DND-41 (cell line): Measurements from ENCODE around the gene CIAO1.

Source experiments
- ATAC-seq: fragments of 200-7000 bp; cut with Tn5 transposase; 3 replicates; pipeline ENCODE4 v1.9.1; 2021; ENCODE audit warnings: low read depth; ENCODE audit not compliant: insufficient read depth
- DNase-seq: peaks from one replicate; pipeline ENCODE4 v3.0.0-alpha.2; 2020
- H2AFZ ChIP-seq: 2 replicates; pipeline ENCODE4 v1.6.0; 2012; ENCODE audit warnings: low read depth, low read length
- H3K27ac ChIP-seq: 2 replicates; pipeline ENCODE4 v1.5.1; 2012; ENCODE audit warnings: low read length, inconsistent platforms
- H3K27me3 ChIP-seq: fragments of 200-600 bp; sonication (generic); 2 replicates; pipeline ENCODE4 v1.6.0; 2012; ENCODE audit warnings: low read length, mild to moderate bottlenecking, inconsistent platforms; ENCODE audit not compliant: insufficient read depth, poor library complexity
- H3K36me3 ChIP-seq: 2 replicates; pipeline ENCODE4 v1.5.1; 2012; ENCODE audit warnings: low read length, inconsistent platforms; ENCODE audit not compliant: insufficient read depth
- H3K4me1 ChIP-seq: 2 replicates; pipeline ENCODE4 v1.5.1; 2012; ENCODE audit warnings: mild to moderate bottlenecking, low read length; ENCODE audit not compliant: insufficient read depth
- H3K4me2 ChIP-seq: 2 replicates; pipeline ENCODE4 v1.6.0; 2012; ENCODE audit warnings: mild to moderate bottlenecking, moderate library complexity, low read length, inconsistent platforms; ENCODE audit not compliant: insufficient read depth
- H3K4me3 ChIP-seq, 2 experiments: fragments of 200-600 bp in 1 of 2; shearing (Covaris generic) in 1 of 2; 2 replicates each; pipeline ENCODE4 v1.5.1; 2012 to 2016; ENCODE audit warnings: inconsistent platforms in 2 of 2, low read length in 2 of 2, mild to moderate bottlenecking in 2 of 2, low read depth in 1 of 2, moderate library complexity in 1 of 2
- H3K79me2 ChIP-seq: 2 replicates; pipeline ENCODE4 v1.6.0; 2012; ENCODE audit warnings: low read length, inconsistent platforms; ENCODE audit not compliant: insufficient read depth
- H3K9ac ChIP-seq: 2 replicates; pipeline ENCODE4 v1.6.0; 2012; ENCODE audit warnings: low read depth, mild to moderate bottlenecking, inconsistent platforms, low read length, moderate library complexity
- H3K9me3 ChIP-seq: 2 replicates; pipeline ENCODE4 v1.5.1; 2012; ENCODE audit warnings: low read length, moderate library complexity, mild to moderate bottlenecking, inconsistent platforms; ENCODE audit not compliant: insufficient read depth, severe bottlenecking
- H4K20me1 ChIP-seq: 2 replicates; pipeline ENCODE4 v1.6.0; 2012; ENCODE audit warnings: low read length; ENCODE audit not compliant: insufficient read depth
- EZH2 ChIP-seq: IDR thresholded peaks from 3 replicates; pipeline ENCODE4 v1.6.1; 2012; ENCODE audit warnings: borderline replicate concordance, low read depth, mild to moderate bottlenecking, moderate library complexity, low read length, inconsistent platforms; ENCODE audit not compliant: severe bottlenecking
- TF ChIP-seq, protein P1 (sequence below): IDR thresholded peaks from 2 replicates; pipeline ENCODE4 v1.5.1; 2012; ENCODE audit warnings: borderline replicate concordance, low read length, moderate library complexity, mild to moderate bottlenecking; ENCODE audit not compliant: poor library complexity, severe bottlenecking; ENCODE audit errors: extremely low read depth

Gene CIAO1

DNA sequence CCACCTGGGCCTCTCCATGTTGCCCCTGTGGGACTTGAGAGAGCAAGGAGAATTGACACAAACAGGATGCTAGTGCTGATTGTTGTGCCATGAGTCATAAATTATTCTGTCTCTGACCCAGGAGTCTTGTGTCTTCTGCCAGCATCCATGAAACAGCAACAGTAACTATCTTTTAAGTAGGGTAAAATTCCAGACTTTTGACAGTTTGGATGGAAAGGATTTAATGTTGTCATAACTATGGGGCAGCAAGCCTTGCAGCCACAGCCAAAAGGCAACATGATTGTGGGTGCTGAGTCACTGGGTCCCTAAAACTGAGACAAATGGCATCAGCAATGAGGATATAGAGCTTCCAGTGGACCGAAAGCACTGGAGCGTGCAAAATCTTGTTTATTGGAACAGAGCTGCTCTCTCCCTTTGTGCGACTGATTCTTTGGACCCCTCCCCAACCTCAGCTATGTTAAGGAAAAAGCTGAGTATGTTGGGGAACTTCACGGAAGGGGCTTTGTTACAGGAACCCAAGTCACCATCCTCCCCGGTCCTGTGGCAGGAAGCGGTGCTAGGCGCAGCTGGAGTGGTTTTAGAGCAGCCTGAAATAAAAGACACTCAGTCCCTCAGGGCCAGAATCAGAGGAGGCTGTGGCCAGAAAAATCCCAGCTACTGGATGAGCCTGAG, 49.5 kb downstream of the CIAO1 start:
- Histone ChIP-seq H4K20me1 (no peaks in the 10 kb centered on the region), H3K9me3 (no peaks in the 10 kb centered on the region), H3K9ac (peak overlapping the region; percentile 19; the same call in 1 of the 2 replicates), H2AFZ (peak overlapping the region; percentile 59), H3K4me1 (peaks cover 35% of the 10 kb centered on the region), H3K27me3 (no peaks in the 10 kb centered on the region), H3K79me2 (no peaks in the 10 kb centered on the region), H3K4me2 (peak overlapping the region; percentile 44), H3K36me3 (no peaks in the 10 kb centered on the region), H3K4me3 (peak overlapping the region in 1 of 2 experiments; percentile 15; a peak in 1 of 4 replicates), H3K27ac (peak overlapping the region; percentile 79)
- ATAC-seq (peak; percentile 91), DNase-seq (peak; percentile 72)
- no peak for TF ChIP-seq EZH2
- TF ChIP-seq, protein P1, sequence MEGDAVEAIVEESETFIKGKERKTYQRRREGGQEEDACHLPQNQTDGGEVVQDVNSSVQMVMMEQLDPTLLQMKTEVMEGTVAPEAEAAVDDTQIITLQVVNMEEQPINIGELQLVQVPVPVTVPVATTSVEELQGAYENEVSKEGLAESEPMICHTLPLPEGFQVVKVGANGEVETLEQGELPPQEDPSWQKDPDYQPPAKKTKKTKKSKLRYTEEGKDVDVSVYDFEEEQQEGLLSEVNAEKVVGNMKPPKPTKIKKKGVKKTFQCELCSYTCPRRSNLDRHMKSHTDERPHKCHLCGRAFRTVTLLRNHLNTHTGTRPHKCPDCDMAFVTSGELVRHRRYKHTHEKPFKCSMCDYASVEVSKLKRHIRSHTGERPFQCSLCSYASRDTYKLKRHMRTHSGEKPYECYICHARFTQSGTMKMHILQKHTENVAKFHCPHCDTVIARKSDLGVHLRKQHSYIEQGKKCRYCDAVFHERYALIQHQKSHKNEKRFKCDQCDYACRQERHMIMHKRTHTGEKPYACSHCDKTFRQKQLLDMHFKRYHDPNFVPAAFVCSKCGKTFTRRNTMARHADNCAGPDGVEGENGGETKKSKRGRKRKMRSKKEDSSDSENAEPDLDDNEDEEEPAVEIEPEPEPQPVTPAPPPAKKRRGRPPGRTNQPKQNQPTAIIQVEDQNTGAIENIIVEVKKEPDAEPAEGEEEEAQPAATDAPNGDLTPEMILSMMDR, result no peak

DNA sequence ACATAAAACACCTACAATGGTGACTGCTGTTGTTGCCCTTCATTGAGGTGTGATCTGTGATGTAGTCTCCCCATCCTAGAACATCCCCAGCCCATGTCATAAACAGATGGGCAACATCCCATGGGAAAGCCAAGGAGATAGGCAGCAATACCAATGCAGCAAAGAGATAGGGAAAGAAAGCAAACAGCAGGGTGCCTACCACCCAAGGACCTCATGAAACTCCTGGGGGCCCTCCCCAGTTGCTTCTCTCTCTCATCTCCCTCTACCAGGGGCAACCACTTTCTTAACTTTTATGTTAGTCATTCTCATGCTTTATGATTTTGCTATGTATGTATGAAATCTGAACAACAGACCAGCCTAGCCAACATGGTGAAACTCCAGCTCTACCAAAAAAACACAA, 51.0 kb downstream of the CIAO1 start:
- no peak overlapping the region for H3K27ac ChIP-seq
- no peaks in the 10 kb centered on the region for H4K20me1 ChIP-seq
- peaks cover 49% of the 10 kb centered on the region for H3K4me1 ChIP-seq
- H3K79me2 ChIP-seq, result no peaks in the 10 kb centered on the region
- ATAC-seq (no peak), DNase-seq (no peak)
- TF ChIP-seq EZH2, result no peak
- TF ChIP-seq, protein P1, result no peak
- H3K9me3 ChIP-seq, result no peaks in the 10 kb centered on the region
- H3K4me2 ChIP-seq, result no peak overlapping the region
- no peak overlapping the region for H3K4me3 ChIP-seq
- no peak overlapping the region for H3K9ac ChIP-seq
- no peak overlapping the region for H2AFZ ChIP-seq
- H3K27me3 ChIP-seq, result peaks cover 12% of the 10 kb centered on the region
- H3K36me3 ChIP-seq, result no peaks in the 10 kb centered on the region

DNA sequence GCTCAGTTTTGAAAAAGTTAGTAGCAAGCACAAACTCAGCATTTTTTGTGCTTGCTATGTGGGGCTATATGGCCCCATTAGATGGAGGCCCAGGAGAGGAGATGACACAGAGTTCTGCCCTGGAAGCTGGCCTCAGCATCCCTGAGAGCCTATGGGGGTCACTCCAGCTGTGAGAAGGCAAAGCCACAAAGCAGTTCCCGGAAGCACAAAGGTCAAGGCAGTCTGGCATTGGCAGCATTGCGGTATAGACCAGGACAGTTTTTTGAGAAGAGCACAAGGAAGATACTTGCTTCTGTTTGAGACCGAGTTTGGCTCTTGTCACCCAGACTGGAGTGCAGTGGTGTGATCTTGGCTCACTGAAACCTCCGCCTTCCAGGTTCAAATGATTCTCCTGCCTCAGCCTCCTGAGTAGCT, 51.6 kb downstream of the CIAO1 start:
- no peak overlapping the region for H3K4me3 ChIP-seq

More for the DNA sequence above, 51.6 kb downstream of the CIAO1 start:
- ATAC-seq (no peak), DNase-seq (no peak)
- Histone ChIP-seq H3K27ac (no peak overlapping the region), H4K20me1 (no peaks in the 10 kb centered on the region), H3K79me2 (no peaks in the 10 kb centered on the region), H3K9me3 (no peaks in the 10 kb centered on the region), H3K4me2 (no peak overlapping the region), H3K36me3 (no peaks in the 10 kb centered on the region), H3K27me3 (peaks cover 13% of the 10 kb centered on the region), H2AFZ (no peak overlapping the region), H3K9ac (no peak overlapping the region), H3K4me1 (peaks cover 55% of the 10 kb centered on the region)
- no peak for TF ChIP-seq EZH2
- TF ChIP-seq, protein P1, result no peak
